Adipocyte (in vitro differentiated cells): ENCODE measurements around the gene APC2.

Experiments
- DNase-seq: peaks from one replicate; pipeline ENCODE4 v3.0.0-alpha.2; 2015; ENCODE audit warnings: low read depth
- H3K27me3 ChIP-seq: replicated peaks from 2 replicates; pipeline ENCODE4 v1.7.0; 2013; ENCODE audit warnings: mild to moderate bottlenecking, low read length, moderate library complexity; ENCODE audit not compliant: control insufficient read depth, insufficient read depth
- H3K36me3 ChIP-seq: 2 replicates; pipeline ENCODE4 v1.7.0; 2013; ENCODE audit warnings: low read length, mild to moderate bottlenecking, moderate library complexity; ENCODE audit not compliant: control insufficient read depth, insufficient read depth, severe bottlenecking
- H3K4me1 ChIP-seq: 2 replicates; pipeline ENCODE4 v1.7.0; 2013; ENCODE audit warnings: mild to moderate bottlenecking, low read length, moderate library complexity; ENCODE audit not compliant: control insufficient read depth, insufficient read depth
- H3K4me3 ChIP-seq: 2 replicates; pipeline ENCODE4 v1.7.0; 2013; ENCODE audit warnings: mild to moderate bottlenecking, low read length, moderate library complexity
- H3K9ac ChIP-seq: 2 replicates; pipeline ENCODE4 v1.7.0; 2013; ENCODE audit warnings: mild to moderate bottlenecking, low read length, moderate library complexity
- H3K9me3 ChIP-seq: 2 replicates; pipeline ENCODE4 v1.7.0; 2013; ENCODE audit warnings: mild to moderate bottlenecking, low read length, moderate library complexity; ENCODE audit not compliant: control insufficient read depth

Gene APC2

GRCh38 chr19:1522061-1522460 is 72.1 kb downstream of the APC2 start:
- no peak for DNase-seq

GRCh38 chr19:1522838-1523237 is 72.9 kb downstream of the APC2 start:
- Histone ChIP-seq H3K27me3 (peaks cover 41% of the 10 kb centered on the region), H3K4me1 (no peaks in the 10 kb centered on the region), H3K4me3 (no peak overlapping the region)

More at GRCh38 chr19:1522061-1522460, 72.1 kb downstream of the APC2 start:
- H3K36me3 ChIP-seq, result no peaks in the 10 kb centered on the region
- H3K4me3 ChIP-seq, result no peak overlapping the region
- peaks cover 41% of the 10 kb centered on the region for H3K27me3 ChIP-seq
- H3K9ac ChIP-seq, result no peak overlapping the region
- no peaks in the 10 kb centered on the region for H3K4me1 ChIP-seq
- H3K9me3 ChIP-seq, result no peaks in the 10 kb centered on the region

More at GRCh38 chr19:1522838-1523237, 72.9 kb downstream of the APC2 start:
- Histone ChIP-seq H3K9me3 (no peaks in the 10 kb centered on the region), H3K9ac (no peak overlapping the region), H3K36me3 (no peaks in the 10 kb centered on the region)
- no peak for DNase-seq
